GM12878 (cell line): ENCODE results near the gene DCAF4. TPM values are rescaled to one million over a fixed set of nuclear protein-coding genes. Genes with fewer than 3 reads are reported as not detected.

Experiments
- ATAC-seq: fragments of 200-7000 bp; cut with Tn5 transposase; 3 replicates; pipeline ENCODE4 v1.9.1; 2020; ENCODE audit warnings: mild to moderate bottlenecking, moderate library complexity
- BruUV-seq: library from RNA; stranded (reverse); fragments of 400-500 nt; replicated peaks from 2 replicates; lab custom pipeline; 2021; lab: Mats Ljungman, UMichigan
- CTCF ChIA-PET: fragments of 300-600 bp; sonication (Branson Sonifier 250); formaldehyde crosslinking; extraction: SDS; loops from one replicate; lab custom pipeline; 2021; ENCODE audit warnings: inconsistent platforms; lab: Yijun Ruan, JAX
- POLR2A ChIA-PET: fragments of 350-600 bp; formaldehyde crosslinking; extraction: SDS; loops from one replicate; lab custom pipeline; 2021; ENCODE audit warnings: inconsistent platforms; lab: Charles Lee
- RAD21 ChIA-PET: fragments of 300-600 bp; sonication (Branson Sonifier 250); formaldehyde crosslinking; loops from one replicate; lab custom pipeline; 2023; ENCODE audit warnings: antibody characterized with exemption; ENCODE audit not compliant: unreplicated experiment; lab: Charles Lee
- SMC1A ChIA-PET: fragments of 300-600 bp; sonication (Branson Sonifier 250); formaldehyde crosslinking; loops from one replicate; lab custom pipeline; 2023; ENCODE audit not compliant: unreplicated experiment, uncharacterized antibody; lab: Charles Lee
- DNase-seq: peaks from one replicate; pipeline ENCODE4 v3.0.0-alpha.2; 2011; ENCODE audit warnings: low read depth, low spot score
- FAIRE-seq: peaks from 3 replicates; lab custom pipeline; 2011; peaks lifted over from hg19 to GRCh38; lab: Jason Lieb, UNC
- H2AFZ ChIP-seq: 2 replicates; pipeline ENCODE4 v1.6.0; 2011; ENCODE audit warnings: low read depth, low read length, control low read depth; ENCODE audit not compliant: control insufficient read depth
- H3K27ac ChIP-seq: 2 replicates; pipeline ENCODE4 v1.5.1; 2011; ENCODE audit warnings: control low read depth; ENCODE audit not compliant: control insufficient read depth, insufficient read depth
- H3K27me3 ChIP-seq, 2 experiments: replicated peaks in 1 of 2; 2 replicates each; pipeline versions ENCODE4 v1.6.0 to v1.6.1; 2011; ENCODE audit warnings: low read length in 1 of 2; ENCODE audit not compliant: control insufficient read depth in 2 of 2, insufficient read depth in 2 of 2
- H3K36me3 ChIP-seq, 2 experiments: 2 replicates each; pipeline ENCODE4 v1.5.1; 2011; ENCODE audit warnings: low read length in 1 of 2; ENCODE audit not compliant: control insufficient read depth in 2 of 2, insufficient read depth in 2 of 2
- H3K4me1 ChIP-seq: 2 replicates; pipeline ENCODE4 v1.6.1; 2011; ENCODE audit warnings: mild to moderate bottlenecking, low read length, moderate library complexity, mixed read lengths; ENCODE audit not compliant: control insufficient read depth, insufficient read depth
- H3K4me2 ChIP-seq: 2 replicates; pipeline ENCODE4 v1.6.0; 2011; ENCODE audit warnings: control low read depth; ENCODE audit not compliant: control insufficient read depth, insufficient read depth
- H3K4me3 ChIP-seq: fragments of 200-600 bp; sonication (generic); 2 replicates; pipeline ENCODE4 v1.5.1; 2016
- H3K79me2 ChIP-seq: 2 replicates; pipeline ENCODE4 v1.6.0; 2011; ENCODE audit warnings: low read length; ENCODE audit not compliant: control insufficient read depth, insufficient read depth
- H3K9ac ChIP-seq: 2 replicates; pipeline ENCODE4 v1.8.0; 2011; ENCODE audit warnings: low read length, control low read depth, mixed read lengths; ENCODE audit not compliant: control insufficient read depth, insufficient read depth
- H3K9me3 ChIP-seq: replicated peaks from 3 replicates; pipeline ENCODE4 v1.5.1; 2011; ENCODE audit warnings: mild to moderate bottlenecking, low read length; ENCODE audit not compliant: control insufficient read depth, insufficient read depth
- H4K20me1 ChIP-seq: 2 replicates; pipeline ENCODE4 v1.6.0; 2011; ENCODE audit not compliant: control insufficient read depth, insufficient read depth
- RELB ChIP-seq: fragments of 450-650 bp; IDR thresholded peaks from 2 replicates; pipeline ENCODE4 v1.6.1; 2017; ENCODE audit warnings: low read depth, mild to moderate bottlenecking, moderate library complexity
- WGBS: methylation state at CpG from one replicate; pipeline ENCODE4 v1.1.6; 2016; ENCODE audit warnings: low lambda C conversion rate; ENCODE audit not compliant: insufficient replicate concordance, insufficient coverage; ENCODE audit errors: missing lambda C conversion rate; 5-methylcytosine and 5-hydroxymethylcytosine counted together
- in situ Hi-C: fragments of 300-500 bp; cut with MboI; formaldehyde crosslinking; loops from 9 replicates; pipeline ENCODE4 v1.14.3; 2018; ENCODE audit warnings: mixed read lengths
- intact Hi-C: fragments of 100-400 bp; cut with micrococcal nuclease; formaldehyde crosslinking; loops from one replicate; pipeline ENCODE4 v1.14.2; 2022; ENCODE audit not compliant: unreplicated experiment
- polyA plus RNA-seq, 11 experiments: library from polyadenylated mRNA; depleted of rRNA in 4 of 11; unstranded in 6 of 11; stranded (reverse) in 5 of 11; fragments of >200 nt; fragmentation: Nextera tagmentation in 4 of 11; fragmentation: Illumina TruSeq in 1 of 11; extraction: Ambion mirVana in 4 of 11; extraction: Trizol in 1 of 11; gene quantifications; 1 replicate in 1 of 11; 2 replicates in 10 of 11; pipeline versions ENCODE4 v1.2.1 to v1.2.3, GENCODE V29; 2011 to 2016; ENCODE audit warnings: inconsistent platforms in 2 of 11, missing spikeins in 2 of 11, low read depth in 1 of 11
- total RNA-seq, 4 experiments: library from RNA; depleted of rRNA in 3 of 4; stranded (reverse); fragments of >200 nt in 3 of 4; fragmentation: Illumina TruSeq in 1 of 4; extraction: Trizol in 1 of 4; gene quantifications; 2 replicates each; pipeline versions ENCODE4 v1.2.1 to v1.2.3, GENCODE V29; 2013 to 2021
- TF ChIP-seq, protein P1 (sequence below): fragments of 450-650 bp; IDR thresholded peaks from 2 replicates; pipeline ENCODE4 v1.6.1; 2017; ENCODE audit warnings: mild to moderate bottlenecking, moderate library complexity

Gene DCAF4
- total and polyA plus RNA-seq, 10 of the 15 experiments (the other 5 are each of a cell fraction or from before 2014, with no cell fraction given), result 2.6 to 51.1 (median 21.0) TPM

GRCh38 chr14:72907886-72908285 is 18.4 kb upstream of the DCAF4 start:
- intact Hi-C loops (no loop called here), in situ Hi-C loops (loop anchor here (5.0 kb wide), 1 partner anchor 391 kb away; no protein-coding TSS in a partner anchor)
- 12% methylated on average over 5 of the region's 5 CpGs for WGBS
- no peak overlapping the region for H3K9ac ChIP-seq
- no peak overlapping the region for H3K27ac ChIP-seq
- TF ChIP-seq, protein P1, sequence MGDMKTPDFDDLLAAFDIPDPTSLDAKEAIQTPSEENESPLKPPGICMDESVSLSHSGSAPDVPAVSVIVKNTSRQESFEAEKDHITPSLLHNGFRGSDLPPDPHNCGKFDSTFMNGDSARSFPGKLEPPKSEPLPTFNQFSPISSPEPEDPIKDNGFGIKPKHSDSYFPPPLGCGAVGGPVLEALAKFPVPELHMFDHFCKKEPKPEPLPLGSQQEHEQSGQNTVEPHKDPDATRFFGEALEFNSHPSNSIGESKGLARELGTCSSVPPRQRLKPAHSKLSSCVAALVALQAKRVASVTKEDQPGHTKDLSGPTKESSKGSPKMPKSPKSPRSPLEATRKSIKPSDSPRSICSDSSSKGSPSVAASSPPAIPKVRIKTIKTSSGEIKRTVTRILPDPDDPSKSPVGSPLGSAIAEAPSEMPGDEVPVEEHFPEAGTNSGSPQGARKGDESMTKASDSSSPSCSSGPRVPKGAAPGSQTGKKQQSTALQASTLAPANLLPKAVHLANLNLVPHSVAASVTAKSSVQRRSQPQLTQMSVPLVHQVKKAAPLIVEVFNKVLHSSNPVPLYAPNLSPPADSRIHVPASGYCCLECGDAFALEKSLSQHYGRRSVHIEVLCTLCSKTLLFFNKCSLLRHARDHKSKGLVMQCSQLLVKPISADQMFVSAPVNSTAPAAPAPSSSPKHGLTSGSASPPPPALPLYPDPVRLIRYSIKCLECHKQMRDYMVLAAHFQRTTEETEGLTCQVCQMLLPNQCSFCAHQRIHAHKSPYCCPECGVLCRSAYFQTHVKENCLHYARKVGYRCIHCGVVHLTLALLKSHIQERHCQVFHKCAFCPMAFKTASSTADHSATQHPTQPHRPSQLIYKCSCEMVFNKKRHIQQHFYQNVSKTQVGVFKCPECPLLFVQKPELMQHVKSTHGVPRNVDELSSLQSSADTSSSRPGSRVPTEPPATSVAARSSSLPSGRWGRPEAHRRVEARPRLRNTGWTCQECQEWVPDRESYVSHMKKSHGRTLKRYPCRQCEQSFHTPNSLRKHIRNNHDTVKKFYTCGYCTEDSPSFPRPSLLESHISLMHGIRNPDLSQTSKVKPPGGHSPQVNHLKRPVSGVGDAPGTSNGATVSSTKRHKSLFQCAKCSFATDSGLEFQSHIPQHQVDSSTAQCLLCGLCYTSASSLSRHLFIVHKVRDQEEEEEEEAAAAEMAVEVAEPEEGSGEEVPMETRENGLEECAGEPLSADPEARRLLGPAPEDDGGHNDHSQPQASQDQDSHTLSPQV, result no peak
- TF ChIP-seq RELB, result 0 out of 2 replicates have a peak, but pooled peaks have one; percentile 21
- H3K36me3 ChIP-seq, result no peaks in the 10 kb centered on the region
- BruUV-seq, result no TSS peak
- no peaks in the 10 kb centered on the region for H3K27me3 ChIP-seq
- SMC1A ChIA-PET, result interaction anchor here (0.9 to 2.9 kb wide), 4 partner anchors 9 to 393 kb away, joined by 4 to 23 read pairs (median 11); no protein-coding TSS in a partner anchor
- no peaks in the 10 kb centered on the region for H3K79me2 ChIP-seq
- no peak overlapping the region for H3K4me3 ChIP-seq
- CTCF ChIA-PET, result interaction anchor here (0.6 to 14.5 kb wide), 2 partner anchors 188 to 393 kb away, joined by 3 to 520 read pairs; no protein-coding TSS in a partner anchor
- POLR2A ChIA-PET, result no interaction called here
- H3K9me3 ChIP-seq, result no peaks in the 10 kb centered on the region
- RAD21 ChIA-PET, result interaction anchor here (1.0 to 3.0 kb wide), 3 partner anchors 194 to 429 kb away, joined by 3 to 32 read pairs (median 5); no protein-coding TSS in a partner anchor
- no peak for FAIRE-seq
- peak overlapping the region; percentile 59 for H2AFZ ChIP-seq
- no peak for DNase-seq
- H3K4me2 ChIP-seq, result no peak overlapping the region; the same call in 1 of the 2 replicates
- H3K4me1 ChIP-seq, result peaks cover 7% of the 10 kb centered on the region; the same call in 1 of the 2 replicates
- no peaks in the 10 kb centered on the region for H4K20me1 ChIP-seq
- ATAC-seq, result peak; percentile 45
